HepG2 (cell line): ENCODE measurements around the gene STRADA. TPM values are rescaled to one million over a fixed set of nuclear protein-coding genes. Genes with fewer than 3 reads are reported as not detected.
A peak's percentile ranks its signal among the peaks of the same experiment; 100 is the strongest.

Source experiments
- ERF ChIP-seq: IDR thresholded peaks from 2 replicates; pipeline ENCODE4 v1.6.1; 2018; ENCODE audit warnings: missing biosample characterization, missing genetic modification reagents
- ESRRA ChIP-seq: sonication (generic); formaldehyde crosslinking; IDR thresholded peaks from 2 replicates; pipeline ENCODE4 v1.5.1; 2020; ENCODE audit warnings: mild to moderate bottlenecking, low read depth, missing genetic modification reagents
- ETV5 ChIP-seq: IDR thresholded peaks from 2 replicates; pipeline ENCODE4 v1.6.1; 2018; ENCODE audit warnings: missing biosample characterization, missing genetic modification reagents, inconsistent platforms, borderline replicate concordance
- FOXC1 ChIP-seq: sonication (generic); formaldehyde crosslinking; IDR thresholded peaks from 2 replicates; pipeline ENCODE4 v1.8.0; 2022; ENCODE audit warnings: mild to moderate bottlenecking, missing genetic modification reagents, borderline replicate concordance
- GZF1 ChIP-seq: sonication (generic); formaldehyde crosslinking; IDR thresholded peaks from 2 replicates; pipeline ENCODE4 v1.5.1; 2020; ENCODE audit warnings: mild to moderate bottlenecking, missing genetic modification reagents
- HHEX ChIP-seq: IDR thresholded peaks from 2 replicates; pipeline ENCODE4 v1.6.1; 2016; ENCODE audit warnings: control low read depth
- IRF9 ChIP-seq: sonication (generic); formaldehyde crosslinking; IDR thresholded peaks from 2 replicates; pipeline ENCODE4 v1.8.0; 2022; ENCODE audit warnings: missing genetic modification reagents, mild to moderate bottlenecking, borderline replicate concordance
- JUND ChIP-seq: sonication (generic); formaldehyde crosslinking; IDR thresholded peaks from 2 replicates; pipeline ENCODE4 v1.8.0; 2022; ENCODE audit warnings: mild to moderate bottlenecking, missing genetic modification reagents
- KDM5B ChIP-seq: sonication (generic); formaldehyde crosslinking; IDR thresholded peaks from 2 replicates; pipeline ENCODE4 v1.4.0; 2020; ENCODE audit warnings: missing genetic modification reagents, mild to moderate bottlenecking, borderline replicate concordance
- PHF20 ChIP-seq: sonication (generic); formaldehyde crosslinking; IDR thresholded peaks from 2 replicates; pipeline ENCODE4 v1.5.0; 2020; ENCODE audit warnings: mild to moderate bottlenecking, missing genetic modification reagents
- SP2 ChIP-seq: sonication (generic); formaldehyde crosslinking; IDR thresholded peaks from 2 replicates; pipeline ENCODE4 v1.5.1; 2020; ENCODE audit warnings: mild to moderate bottlenecking, missing genetic modification reagents
- ZFP41 ChIP-seq: sonication (generic); formaldehyde crosslinking; IDR thresholded peaks from 2 replicates; pipeline ENCODE4 v1.4.0; 2020; ENCODE audit warnings: mild to moderate bottlenecking, missing genetic modification reagents, borderline replicate concordance
- ZNF564 ChIP-seq: sonication (generic); formaldehyde crosslinking; IDR thresholded peaks from 2 replicates; pipeline ENCODE4 v1.8.1; 2023; ENCODE audit warnings: mild to moderate bottlenecking, missing genetic modification reagents
- ZNF646 ChIP-seq: sonication (generic); formaldehyde crosslinking; IDR thresholded peaks from 2 replicates; pipeline ENCODE4 v1.9.0; 2021; ENCODE audit warnings: mild to moderate bottlenecking, missing genetic modification reagents
- ZNF674 ChIP-seq: sonication (generic); formaldehyde crosslinking; IDR thresholded peaks from 2 replicates; pipeline ENCODE4 v1.5.0; 2020; ENCODE audit warnings: low read depth, mild to moderate bottlenecking, missing genetic modification reagents
- polyA plus RNA-seq, 8 experiments: library from polyadenylated mRNA; depleted of rRNA in 3 of 8; stranded (reverse) in 7 of 8; unstranded in 1 of 8; fragments of >200 nt; fragmentation: Illumina TruSeq in 4 of 8; extraction: Trizol in 4 of 8; gene quantifications; 2 replicates each; pipeline versions ENCODE4 v1.2.1 to v1.2.3, GENCODE V29; 2011 to 2016; ENCODE audit warnings: low read depth in 4 of 8, missing spikeins in 1 of 8, mixed read lengths in 1 of 8; ENCODE audit not compliant: insufficient read depth in 1 of 8
- total RNA-seq, 5 experiments: library from RNA; depleted of rRNA; stranded (reverse); fragments of >200 nt; fragmentation: Illumina TruSeq; extraction: Trizol; gene quantifications; 2 replicates each; pipeline ENCODE4 v1.2.3, GENCODE V29; 2016; ENCODE audit warnings: low read depth in 1 of 5
- TF ChIP-seq, protein P1 (sequence below): sonication (generic); formaldehyde crosslinking; IDR thresholded peaks from 2 replicates; pipeline ENCODE4 v1.8.1; 2023; ENCODE audit warnings: missing genetic modification reagents, inconsistent platforms, borderline replicate concordance

The STRADA gene
- total and polyA plus RNA-seq, 2 of the 13 experiments (the other 11 are each of a cell fraction or from before 2014, with no cell fraction given): 17.6 to 17.9 TPM

- TF ChIP-seq ZFP41 (CRISPR knock-in tag) (no peak), ESRRA (no peak), GZF1 (CRISPR knock-in tag) (no peak), JUND (no peak), ZNF674 (CRISPR knock-in tag) (no peak), PHF20 (CRISPR knock-in tag) (no peak), ETV5 (no peak), ERF (CRISPR knock-in tag) (0 out of 2 replicates have a peak, but pooled peaks have one; percentile 5), HHEX (CRISPR knock-in tag) (no peak), IRF9 (no peak), ZNF646 (CRISPR knock-in tag) (0 out of 2 replicates have a peak, but pooled peaks have one; percentile 28), KDM5B (CRISPR knock-in tag) (no peak), SP2 (no peak), FOXC1 (no peak), ZNF564 (CRISPR knock-in tag) (no peak)
- TF ChIP-seq, protein P1, sequence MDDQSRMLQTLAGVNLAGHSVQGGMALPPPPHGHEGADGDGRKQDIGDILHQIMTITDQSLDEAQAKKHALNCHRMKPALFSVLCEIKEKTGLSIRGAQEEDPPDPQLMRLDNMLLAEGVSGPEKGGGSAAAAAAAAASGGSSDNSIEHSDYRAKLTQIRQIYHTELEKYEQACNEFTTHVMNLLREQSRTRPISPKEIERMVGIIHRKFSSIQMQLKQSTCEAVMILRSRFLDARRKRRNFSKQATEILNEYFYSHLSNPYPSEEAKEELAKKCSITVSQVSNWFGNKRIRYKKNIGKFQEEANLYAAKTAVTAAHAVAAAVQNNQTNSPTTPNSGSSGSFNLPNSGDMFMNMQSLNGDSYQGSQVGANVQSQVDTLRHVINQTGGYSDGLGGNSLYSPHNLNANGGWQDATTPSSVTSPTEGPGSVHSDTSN (CRISPR knock-in tag): no peak
These were observed 44.5 kb upstream of the STRADA start (continued) for GRCh38 chr17:63786117-63786516.
